Astrocyte (in vitro differentiated cells and primary cell): Measurements from ENCODE around the gene CCSER1. TPM values are rescaled to one million over a fixed set of nuclear protein-coding genes. Genes with fewer than 3 reads are reported as not detected.

Experiments used
- DNase-seq: peaks from one replicate; pipeline ENCODE4 v3.0.0-alpha.2; 2010; ENCODE audit warnings: low read depth
- FAIRE-seq: peaks from 2 replicates; lab custom pipeline; 2011; peaks lifted over from hg19 to GRCh38; lab: Jason Lieb, UNC
- H2AFZ ChIP-seq: 2 replicates; pipeline ENCODE4 v1.6.0; 2012; ENCODE audit warnings: low read depth, low read length, inconsistent platforms
- H3K27ac ChIP-seq: 2 replicates; pipeline ENCODE4 v1.5.1; 2011; ENCODE audit warnings: low read depth, low read length, inconsistent platforms
- H3K27me3 ChIP-seq: 2 replicates; pipeline ENCODE4 v1.6.0; 2011; ENCODE audit warnings: low read length, inconsistent platforms; ENCODE audit not compliant: insufficient read depth
- H3K36me3 ChIP-seq: 2 replicates; pipeline ENCODE4 v1.5.1; 2011; ENCODE audit warnings: low read length, inconsistent platforms; ENCODE audit not compliant: insufficient read depth
- H3K4me1 ChIP-seq: 2 replicates; pipeline ENCODE4 v1.5.1; 2011; ENCODE audit warnings: low read length, inconsistent platforms; ENCODE audit not compliant: insufficient read depth
- H3K4me2 ChIP-seq: 2 replicates; pipeline ENCODE4 v1.6.0; 2012; ENCODE audit warnings: low read length, inconsistent platforms
- H3K4me3 ChIP-seq: 2 replicates; pipeline ENCODE4 v1.5.1; 2011; ENCODE audit warnings: low read depth, mild to moderate bottlenecking, low read length, inconsistent platforms; ENCODE audit not compliant: insufficient read depth
- H3K79me2 ChIP-seq: 2 replicates; pipeline ENCODE4 v1.6.0; 2012; ENCODE audit warnings: mild to moderate bottlenecking, low read length, inconsistent platforms; ENCODE audit not compliant: insufficient read depth
- H3K9ac ChIP-seq: 2 replicates; pipeline ENCODE4 v1.6.0; 2012; ENCODE audit warnings: mild to moderate bottlenecking, low read length, inconsistent platforms
- H3K9me3 ChIP-seq: 2 replicates; pipeline ENCODE4 v1.5.1; 2012; ENCODE audit warnings: low read depth, mild to moderate bottlenecking, low read length, inconsistent platforms; ENCODE audit not compliant: insufficient read depth
- H4K20me1 ChIP-seq: 2 replicates; pipeline ENCODE4 v1.6.0; 2012; ENCODE audit warnings: low read length, inconsistent platforms; ENCODE audit not compliant: insufficient read depth
- H3K27ac Mint-ChIP-seq: one replicate; pipeline ENCODE4 v1.8.0; 2021; ENCODE audit warnings: mild to moderate bottlenecking, mixed read lengths; ENCODE audit not compliant: unreplicated experiment
- H3K27me3 Mint-ChIP-seq: one replicate; pipeline ENCODE4 v1.8.0; 2021; ENCODE audit warnings: low read depth, mixed read lengths; ENCODE audit not compliant: unreplicated experiment
- H3K36me3 Mint-ChIP-seq: one replicate; pipeline ENCODE4 v1.8.0; 2021; ENCODE audit warnings: low read depth, mixed read lengths; ENCODE audit not compliant: unreplicated experiment
- H3K4me1 Mint-ChIP-seq: one replicate; pipeline ENCODE4 v1.8.0; 2021; ENCODE audit warnings: low read depth, mixed read lengths; ENCODE audit not compliant: unreplicated experiment
- H3K4me3 Mint-ChIP-seq: one replicate; pipeline ENCODE4 v1.8.0; 2021; ENCODE audit warnings: mild to moderate bottlenecking, moderate library complexity, mixed read lengths; ENCODE audit not compliant: unreplicated experiment
- H3K9me3 Mint-ChIP-seq: one replicate; pipeline ENCODE4 v1.8.0; 2021; ENCODE audit warnings: mild to moderate bottlenecking, mixed read lengths; ENCODE audit not compliant: unreplicated experiment
- CTCF ChIP-seq: IDR thresholded peaks from 2 replicates; pipeline ENCODE4 v1.5.1; 2011; ENCODE audit warnings: low read depth, mild to moderate bottlenecking, inconsistent platforms, low read length, moderate library complexity; ENCODE audit not compliant: insufficient read depth
- EZH2 ChIP-seq: IDR thresholded peaks from 2 replicates; pipeline ENCODE4 v1.6.1; 2012; ENCODE audit warnings: mild to moderate bottlenecking, low read length, inconsistent platforms; ENCODE audit not compliant: insufficient read depth
- total RNA-seq: library from RNA; stranded (reverse); gene quantifications from 2 replicates; pipeline ENCODE4 v1.2.1, GENCODE V29; 2021

Gene CCSER1
- total RNA-seq, 1 donor from 2014 or later = 2.2 TPM

GRCh38 chr4:90112715-90113114, 14.5 kb upstream of the CCSER1 start:
- H3K4me1 Mint-ChIP-seq = no peaks in the 10 kb centered on the region
- Histone ChIP-seq H3K4me1 (no peaks in the 10 kb centered on the region), H3K4me3 (no peak overlapping the region), H3K27ac (no peak overlapping the region), H3K9ac (no peak overlapping the region), H3K27me3 (no peaks in the 10 kb centered on the region), H2AFZ (no peak overlapping the region), H3K9me3 (no peaks in the 10 kb centered on the region), H3K4me2 (no peak overlapping the region), H3K36me3 (no peaks in the 10 kb centered on the region), H3K79me2 (no peaks in the 10 kb centered on the region), H4K20me1 (no peaks in the 10 kb centered on the region)
- FAIRE-seq (no peak), DNase-seq (no peak)
- TF ChIP-seq EZH2 (no peak), CTCF (no peak)
- no peaks in the 10 kb centered on the region for H3K36me3 Mint-ChIP-seq
- peaks cover 2% of the 10 kb centered on the region for H3K27me3 Mint-ChIP-seq
- H3K27ac Mint-ChIP-seq = no peak overlapping the region
- H3K9me3 Mint-ChIP-seq = no peaks in the 10 kb centered on the region
- no peak overlapping the region for H3K4me3 Mint-ChIP-seq

- no peak overlapping the region for H3K27ac Mint-ChIP-seq
- H3K27me3 ChIP-seq = no peaks in the 10 kb centered on the region
- H3K27ac ChIP-seq = no peak overlapping the region
- no peaks in the 10 kb centered on the region for H4K20me1 ChIP-seq
- H3K9me3 Mint-ChIP-seq = no peaks in the 10 kb centered on the region
- no peak overlapping the region for H3K4me2 ChIP-seq
- H3K27me3 Mint-ChIP-seq = peaks cover 2% of the 10 kb centered on the region
- no peaks in the 10 kb centered on the region for H3K36me3 Mint-ChIP-seq
- no peak for DNase-seq
- H3K9ac ChIP-seq = no peak overlapping the region
- H3K36me3 ChIP-seq = no peaks in the 10 kb centered on the region
- H3K4me1 Mint-ChIP-seq = no peaks in the 10 kb centered on the region
- no peak overlapping the region for H3K4me3 ChIP-seq
- H3K9me3 ChIP-seq = no peaks in the 10 kb centered on the region
- FAIRE-seq = no peak
- TF ChIP-seq CTCF (no peak), EZH2 (no peak)
- H3K79me2 ChIP-seq = no peaks in the 10 kb centered on the region
- no peak overlapping the region for H2AFZ ChIP-seq
- H3K4me1 ChIP-seq = no peaks in the 10 kb centered on the region
- no peak overlapping the region for H3K4me3 Mint-ChIP-seq
Observed at GRCh38 chr4:90113881-90114457, 13.2 kb upstream of the CCSER1 start.

GRCh38 chr4:90118527-90119195, 8.5 kb upstream of the CCSER1 start:
- H2AFZ ChIP-seq = no peak overlapping the region
- Mint-ChIP-seq H3K27ac (no peak overlapping the region), H3K9me3 (no peaks in the 10 kb centered on the region)

More at GRCh38 chr4:90118527-90119195, 8.5 kb upstream of the CCSER1 start:
- H3K27me3 Mint-ChIP-seq = peaks cover 2% of the 10 kb centered on the region
- DNase-seq (no peak), FAIRE-seq (no peak)
- peaks cover 3% of the 10 kb centered on the region for H3K4me1 Mint-ChIP-seq
- TF ChIP-seq CTCF (no peak), EZH2 (no peak)
- H3K4me3 Mint-ChIP-seq = no peak overlapping the region
- no peaks in the 10 kb centered on the region for H3K4me1 ChIP-seq
- no peaks in the 10 kb centered on the region for H3K27me3 ChIP-seq
- H3K9me3 ChIP-seq = no peaks in the 10 kb centered on the region
- no peak overlapping the region for H3K27ac ChIP-seq
- H3K9ac ChIP-seq = no peak overlapping the region
- no peaks in the 10 kb centered on the region for H3K79me2 ChIP-seq
- no peaks in the 10 kb centered on the region for H3K36me3 ChIP-seq
- H3K36me3 Mint-ChIP-seq = no peaks in the 10 kb centered on the region
- no peaks in the 10 kb centered on the region for H4K20me1 ChIP-seq
- no peak overlapping the region for H3K4me2 ChIP-seq
- no peak overlapping the region for H3K4me3 ChIP-seq
